HepG2 (cell line): ENCODE results near the gene LRP1B.

Source experiments
- ARID5B ChIP-seq: IDR thresholded peaks from 2 replicates; pipeline ENCODE4 v1.4.0; 2020; ENCODE audit warnings: mild to moderate bottlenecking, missing genetic modification reagents
- ATF7 ChIP-seq, 2 experiments: fragments of 450-650 bp in 1 of 2; sonication (generic) in 1 of 2; formaldehyde crosslinking in 1 of 2; IDR thresholded peaks; 2 replicates each; pipeline versions ENCODE4 v1.4.0 to v1.6.1; 2016 to 2020; ENCODE audit warnings: antibody characterized with exemption in 1 of 2, mild to moderate bottlenecking in 1 of 2, missing genetic modification reagents in 1 of 2
- CTCF ChIP-seq: sonication (generic); formaldehyde crosslinking; IDR thresholded peaks from 2 replicates; pipeline ENCODE4 v1.5.0; 2020; ENCODE audit warnings: mild to moderate bottlenecking, missing genetic modification reagents, moderate library complexity
- ELF4 ChIP-seq: sonication (generic); formaldehyde crosslinking; IDR thresholded peaks from 2 replicates; pipeline ENCODE4 v1.5.0; 2020; ENCODE audit warnings: missing genetic modification reagents, mild to moderate bottlenecking, moderate library complexity, borderline replicate concordance
- FOXM1 ChIP-seq: sonication (generic); formaldehyde crosslinking; IDR thresholded peaks from 2 replicates; pipeline ENCODE4 v1.5.0; 2020; ENCODE audit warnings: missing genetic modification reagents
- GTF2F1 ChIP-seq: fragments of 150-350 bp; IDR thresholded peaks from 2 replicates; pipeline ENCODE4 v1.6.1; 2014; ENCODE audit warnings: low read length
- IKZF5 ChIP-seq: IDR thresholded peaks from 2 replicates; pipeline ENCODE4 v1.6.1; 2018; ENCODE audit warnings: missing genetic modification reagents, mild to moderate bottlenecking, missing compliant biosample characterization
- JUN ChIP-seq: sonication (generic); formaldehyde crosslinking; IDR thresholded peaks from 2 replicates; pipeline ENCODE4 v1.4.0; 2020; ENCODE audit warnings: mild to moderate bottlenecking, missing genetic modification reagents
- MAZ ChIP-seq, 2 experiments: sonication (generic) in 1 of 2; formaldehyde crosslinking in 1 of 2; IDR thresholded peaks; 2 replicates each; pipeline versions ENCODE4 v1.5.0 to v1.6.1; 2012 to 2020; ENCODE audit warnings: low read depth in 2 of 2, mild to moderate bottlenecking in 2 of 2, borderline replicate concordance in 1 of 2, improper control_type of control experiment in 1 of 2, low read length in 1 of 2, missing genetic modification reagents in 1 of 2, moderate library complexity in 1 of 2
- SIX1 ChIP-seq: sonication (generic); formaldehyde crosslinking; IDR thresholded peaks from 2 replicates; pipeline ENCODE4 v1.4.0; 2020; ENCODE audit warnings: missing genetic modification reagents, borderline replicate concordance
- SMC3 ChIP-seq: IDR thresholded peaks from 2 replicates; pipeline ENCODE4 v1.6.1; 2011; ENCODE audit warnings: low read length, improper control_type of control experiment
- TAF1 ChIP-seq: sonication (generic); formaldehyde crosslinking; IDR thresholded peaks from 2 replicates; pipeline ENCODE4 v1.4.0; 2020; ENCODE audit warnings: missing genetic modification reagents
- ZBTB40 ChIP-seq, 2 experiments: fragments of 450-650 bp in 1 of 2; sonication (generic) in 1 of 2; formaldehyde crosslinking in 1 of 2; IDR thresholded peaks; 2 replicates each; pipeline versions ENCODE4 v1.6.1 to v1.8.0; 2016 to 2022; ENCODE audit warnings: antibody characterized with exemption in 1 of 2, mild to moderate bottlenecking in 1 of 2, missing genetic modification reagents in 1 of 2
- ZNF18 ChIP-seq: sonication (generic); formaldehyde crosslinking; IDR thresholded peaks from 2 replicates; pipeline ENCODE4 v1.8.0; 2022; ENCODE audit warnings: mild to moderate bottlenecking, missing genetic modification reagents; ENCODE audit not compliant: insufficient replicate concordance

- TF ChIP-seq ZNF18 (CRISPR knock-in tag), result no peak
- TF ChIP-seq CTCF (CRISPR knock-in tag), result 0 out of 2 replicates have a peak, but pooled peaks have one; percentile 10
- no peak for TF ChIP-seq JUN (CRISPR knock-in tag)
- TF ChIP-seq MAZ (IDR thresholded peaks at IDR 0.05; ENCODE audit: borderline replicate concordance, low read depth, low read length), result no peak
- TF ChIP-seq MAZ (CRISPR knock-in tag; IDR thresholded peaks at IDR 0.05; ENCODE audit: low read depth), result no peak
- no peak for TF ChIP-seq SIX1 (CRISPR knock-in tag)
- no peak for TF ChIP-seq TAF1
- TF ChIP-seq ARID5B (CRISPR knock-in tag), result no peak
- TF ChIP-seq ATF7 (IDR thresholded peaks at IDR 0.05), result no peak
- no peak for TF ChIP-seq ATF7 (CRISPR knock-in tag; IDR thresholded peaks at IDR 0.05)
- no peak for TF ChIP-seq SMC3
- no peak for TF ChIP-seq GTF2F1
- TF ChIP-seq IKZF5, result no peak
- no peak for TF ChIP-seq ELF4 (CRISPR knock-in tag)
- TF ChIP-seq ZBTB40 (IDR thresholded peaks at IDR 0.05), result no peak
- no peak for TF ChIP-seq ZBTB40 (CRISPR knock-in tag; IDR thresholded peaks at IDR 0.05)
- no peak for TF ChIP-seq FOXM1
Measured at GRCh38 chr2:140242889-140243288, 1887.9 kb downstream of the LRP1B start.
